GM18498 (cell line): ENCODE results near the gene TNN.

Source experiments
- ATAC-seq: cut with Tn5 transposase; IDR thresholded peaks from one replicate; pipeline ENCODE4 v1.9.1; 2021; ENCODE audit warnings: mild to moderate bottlenecking, moderate library complexity; ENCODE audit not compliant: unreplicated experiment

TNN gene

GRCh38 chr1:175137369-175137768 lies 69.7 kb downstream of the TNN start:
- ATAC-seq, result no peak

GRCh38 chr1:175138579-175138978 lies 70.9 kb downstream of the TNN start:
- ATAC-seq, result no peak

- ATAC-seq, result no peak
Measured at GRCh38 chr1:175145899-175146528, 78.4 kb downstream of the TNN start.

GRCh38 chr1:175146529-175147213 lies 79.0 kb downstream of the TNN start:
- ATAC-seq, result peak; percentile 34

- ATAC-seq, result no peak
Measured at GRCh38 chr1:175147569-175147968, 79.9 kb downstream of the TNN start.

- ATAC-seq, result no peak
Measured at GRCh38 chr1:175148068-175148467, 80.4 kb downstream of the TNN start.

- ATAC-seq, result no peak
Measured at GRCh38 chr1:175150596-175151319, 83.1 kb downstream of the TNN start.

- peak; percentile 44 for ATAC-seq
Measured at GRCh38 chr1:175152006-175152652, 84.5 kb downstream of the TNN start.

- peak; percentile 50 for ATAC-seq
Measured at GRCh38 chr1:175154629-175155472, 87.2 kb downstream of the TNN start.

- no peak for ATAC-seq
Measured at GRCh38 chr1:175155473-175155856, 87.8 kb downstream of the TNN start.

- no peak for ATAC-seq
Measured at GRCh38 chr1:175155936-175156335, 88.3 kb downstream of the TNN start.

GRCh38 chr1:175157200-175157599 lies 89.6 kb downstream of the TNN start:
- no peak for ATAC-seq

GRCh38 chr1:175158170-175158591 lies 90.5 kb downstream of the TNN start:
- no peak for ATAC-seq

- ATAC-seq, result no peak
Measured at GRCh38 chr1:175162955-175163354, 95.3 kb downstream of the TNN start.

- ATAC-seq, result no peak
Measured at GRCh38 chr1:175163702-175164101, 96.1 kb downstream of the TNN start.

- ATAC-seq, result no peak
Measured at GRCh38 chr1:175164751-175165150, 97.1 kb downstream of the TNN start.

- no peak for ATAC-seq
Measured at GRCh38 chr1:175166746-175167145, 99.1 kb downstream of the TNN start.

- no peak for ATAC-seq
Measured at GRCh38 chr1:175167861-175168260, 100.2 kb downstream of the TNN start.

- ATAC-seq, result no peak
Measured at GRCh38 chr1:175168782-175169181, 101.1 kb downstream of the TNN start.

- ATAC-seq, result no peak
Measured at GRCh38 chr1:175169286-175170018, 101.8 kb downstream of the TNN start.
